Left lobe of liver (tissue), 2 donors: Measurements from ENCODE around the gene RPS19BP1. TPM values are rescaled to one million over a fixed set of nuclear protein-coding genes. Genes with fewer than 3 reads are reported as not detected.

Experiments used
- ATAC-seq: fragments of 200-7000 bp; cut with Tn5 transposase; one replicate; pipeline ENCODE4 v1.9.1; 2020; ENCODE audit warnings: mild to moderate bottlenecking, moderate library complexity
- DNase-seq: peaks from one replicate; pipeline ENCODE4 v3.0.0-alpha.2; 2020; ENCODE audit warnings: low spot score
- total RNA-seq: library from RNA; stranded (reverse); gene quantifications from one replicate; pipeline ENCODE4 v1.2.1, GENCODE V29; 2021
- donor health status: DM: no; HTN: no; CAD: no; lungs with moderate emphysema.
- donor health status: DM: no; HTN: yes; CAD: no.

Gene RPS19BP1, protein sequence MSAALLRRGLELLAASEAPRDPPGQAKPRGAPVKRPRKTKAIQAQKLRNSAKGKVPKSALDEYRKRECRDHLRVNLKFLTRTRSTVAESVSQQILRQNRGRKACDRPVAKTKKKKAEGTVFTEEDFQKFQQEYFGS
- total RNA-seq: 50.1 TPM

DNA sequence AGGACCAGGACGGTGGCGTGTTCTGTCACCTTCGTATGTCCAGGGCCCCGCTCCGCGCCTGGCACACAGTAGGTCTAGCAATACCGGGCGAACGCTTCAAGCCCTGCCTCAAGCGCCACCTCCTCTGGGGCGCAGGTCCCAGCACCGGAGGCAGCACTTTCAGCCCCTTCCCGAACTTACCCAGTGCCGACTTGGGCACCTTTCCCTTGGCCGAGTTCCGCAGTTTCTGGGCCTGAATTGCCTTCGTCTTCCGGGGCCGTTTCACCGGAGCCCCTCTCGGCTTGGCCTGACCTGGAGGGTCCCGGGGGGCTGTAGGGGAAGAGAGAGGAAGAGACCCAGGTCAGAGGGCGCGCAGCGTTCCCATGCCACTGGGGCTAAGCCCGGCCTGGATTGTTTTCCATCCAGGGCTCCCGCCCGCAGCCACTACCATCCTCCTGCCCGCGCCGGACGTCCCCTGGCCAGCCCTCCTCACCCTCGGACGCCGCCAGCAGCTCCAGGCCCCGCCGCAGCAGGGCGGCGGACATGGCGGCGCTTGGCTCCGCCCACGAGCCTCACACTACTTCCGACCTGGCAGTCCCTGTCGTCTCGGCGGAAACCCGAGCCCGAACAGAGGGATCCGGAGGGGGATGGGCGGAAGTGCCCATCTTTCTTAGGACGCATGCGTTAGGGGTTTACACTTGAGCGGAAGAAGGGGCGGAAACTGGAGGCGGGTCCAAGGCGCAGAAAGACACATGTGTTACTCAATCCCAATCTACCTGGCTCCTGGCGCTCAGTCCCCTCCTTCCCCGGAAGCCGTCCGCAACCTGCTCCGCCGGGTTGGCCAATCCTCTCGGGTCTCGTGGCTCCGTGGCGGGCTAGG is at the start of gene RPS19BP1:
Gene RPS19BP1 (minus strand): TSS at position 534 of the 859 bp plus-strand sequence. CDS start 10 bp downstream, at position 524.
- DNase-seq: peak; percentile 100
- ATAC-seq: peak; percentile 85

DNA sequence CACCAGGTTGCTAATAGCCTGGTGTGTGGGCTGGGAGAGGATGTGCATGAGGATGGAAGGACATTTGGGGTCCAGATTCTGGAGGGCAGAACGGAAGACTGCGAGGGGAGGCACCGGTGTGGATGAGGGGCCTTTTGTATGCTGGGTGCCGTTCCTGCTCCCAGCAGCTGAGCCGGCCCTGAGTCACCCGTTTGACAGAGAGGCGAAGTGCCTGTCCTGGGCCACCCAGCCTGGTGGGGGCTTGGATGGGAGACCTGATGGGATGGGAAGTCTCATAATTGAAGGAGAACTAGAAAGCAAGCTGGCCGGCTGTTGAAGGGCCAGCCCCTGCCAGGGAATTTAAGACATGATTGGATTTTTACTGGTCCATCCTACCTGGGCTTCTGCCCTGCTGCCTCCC is 48.8 kb upstream of the RPS19BP1 start:
- ATAC-seq (no peak), DNase-seq (no peak)

DNA sequence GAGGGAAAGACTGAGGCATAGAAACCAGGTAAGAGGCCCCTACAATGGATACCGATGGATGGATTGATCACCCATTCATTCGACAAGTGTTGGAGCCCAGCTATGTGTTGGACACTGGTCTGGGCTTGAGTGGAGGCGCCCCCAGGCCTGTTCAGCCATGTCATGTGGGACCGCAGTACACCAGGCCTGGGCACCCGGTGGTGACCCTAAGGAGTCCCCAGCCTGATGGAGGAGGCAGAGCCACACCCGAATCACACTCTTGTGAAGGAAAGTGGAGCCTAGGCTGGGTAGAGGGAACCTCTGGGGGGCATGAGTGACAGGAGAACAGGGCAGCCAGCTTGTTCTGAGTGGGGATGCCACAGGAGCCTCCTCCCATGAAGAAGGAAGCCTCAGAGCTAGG is 48.2 kb upstream of the RPS19BP1 start:
- DNase-seq: no peak
- ATAC-seq: no peak

DNA sequence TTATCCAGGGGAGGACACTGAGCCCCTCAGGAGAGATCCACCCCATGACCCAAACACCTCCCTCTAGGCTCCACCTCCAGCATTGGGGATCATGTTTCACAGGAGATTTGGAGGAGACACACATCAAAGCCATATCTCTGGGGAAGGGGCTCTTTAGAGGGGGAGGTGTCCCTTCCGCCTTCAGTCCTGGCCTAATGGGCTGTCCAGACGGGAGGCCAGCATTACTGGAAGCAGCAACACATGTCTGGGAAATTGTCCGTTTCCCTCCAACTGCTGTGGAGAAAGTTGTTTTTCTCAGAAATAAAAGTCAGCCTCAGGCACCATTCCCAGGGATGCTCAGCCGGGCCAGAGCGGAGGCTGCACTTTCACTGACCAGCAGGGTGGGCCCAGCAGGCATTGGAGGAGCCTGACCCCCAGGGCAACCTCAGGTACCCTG is 47.5 kb upstream of the RPS19BP1 start:
- ATAC-seq (no peak), DNase-seq (no peak)

DNA sequence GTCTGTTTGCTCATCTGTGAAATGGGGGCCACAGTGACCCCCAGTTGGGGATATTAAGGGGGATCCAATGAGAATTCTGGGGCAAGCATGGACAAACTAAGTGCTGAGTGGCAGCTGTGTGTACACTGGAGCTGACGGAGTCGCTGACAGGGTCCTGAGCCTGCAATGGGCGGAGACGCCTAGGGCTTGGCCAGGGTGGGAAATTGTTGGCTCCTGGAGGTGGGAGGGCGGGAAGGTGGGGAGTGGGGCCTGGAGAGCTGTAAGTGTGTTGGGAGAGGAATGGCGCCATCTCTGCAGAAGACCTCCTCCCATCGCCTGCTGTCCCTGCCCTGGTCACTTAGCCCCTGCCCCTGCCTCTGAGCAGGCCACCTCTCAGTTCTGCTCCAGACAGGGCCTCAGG is 45.4 kb upstream of the RPS19BP1 start:
- ATAC-seq: no peak

DNA sequence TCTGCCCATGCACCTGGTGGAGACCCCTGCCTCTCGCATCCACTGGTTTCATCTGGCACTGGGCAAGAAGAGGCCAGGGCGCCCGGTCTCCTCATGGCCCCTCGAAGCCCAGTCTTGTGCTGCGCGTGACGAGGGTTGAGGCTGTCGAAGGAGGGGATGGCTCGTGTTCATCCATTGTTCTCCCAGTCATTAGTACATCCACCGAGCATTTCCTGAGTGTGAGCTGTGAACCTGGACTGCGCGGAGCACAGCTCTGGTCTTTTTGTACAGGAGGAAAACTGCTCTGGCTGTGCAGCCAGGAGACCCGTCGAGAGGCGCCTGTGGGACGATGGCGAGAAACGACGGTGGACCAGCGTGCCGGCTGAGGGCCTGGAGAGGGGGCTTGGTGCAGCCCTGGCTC is 44.8 kb upstream of the RPS19BP1 start:
- DNase-seq (no peak), ATAC-seq (no peak)

More for the DNA sequence above, 45.4 kb upstream of the RPS19BP1 start:
- no peak for DNase-seq

DNA sequence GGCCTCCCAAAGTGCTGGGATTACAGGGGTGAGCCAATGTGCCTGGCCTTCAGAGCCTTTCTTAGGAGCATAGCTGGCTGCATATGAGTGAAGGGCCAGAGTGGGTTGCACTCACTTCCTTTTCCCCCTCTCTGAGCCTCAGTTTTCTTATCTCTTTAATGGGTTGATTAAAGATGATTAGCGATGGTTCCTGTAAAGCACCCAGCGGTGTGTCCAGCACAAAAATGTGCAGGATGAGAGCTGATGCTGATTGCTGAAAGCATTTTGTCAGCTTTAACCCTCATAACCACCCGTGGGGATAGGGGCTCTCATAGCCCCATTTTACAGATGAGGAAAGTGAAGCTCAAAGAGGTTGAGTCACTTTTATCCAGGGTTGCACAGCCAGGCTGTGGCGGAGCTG is 43.5 kb upstream of the RPS19BP1 start:
- ATAC-seq: no peak
- DNase-seq: no peak

DNA sequence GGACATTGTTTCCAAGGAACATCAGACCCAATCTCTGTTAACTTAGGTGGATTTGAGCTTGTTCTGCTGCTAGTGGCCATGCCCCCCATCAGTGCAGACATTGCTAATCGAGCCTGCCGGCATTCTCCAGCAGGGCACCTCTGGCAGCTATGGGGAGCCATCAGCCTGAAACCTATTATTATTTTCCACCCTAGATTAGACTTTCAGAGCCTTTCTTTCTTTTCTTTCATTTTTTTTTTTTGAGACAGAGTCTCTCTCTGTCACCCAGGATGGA is 42.9 kb upstream of the RPS19BP1 start:
- ATAC-seq (no peak), DNase-seq (no peak)

DNA sequence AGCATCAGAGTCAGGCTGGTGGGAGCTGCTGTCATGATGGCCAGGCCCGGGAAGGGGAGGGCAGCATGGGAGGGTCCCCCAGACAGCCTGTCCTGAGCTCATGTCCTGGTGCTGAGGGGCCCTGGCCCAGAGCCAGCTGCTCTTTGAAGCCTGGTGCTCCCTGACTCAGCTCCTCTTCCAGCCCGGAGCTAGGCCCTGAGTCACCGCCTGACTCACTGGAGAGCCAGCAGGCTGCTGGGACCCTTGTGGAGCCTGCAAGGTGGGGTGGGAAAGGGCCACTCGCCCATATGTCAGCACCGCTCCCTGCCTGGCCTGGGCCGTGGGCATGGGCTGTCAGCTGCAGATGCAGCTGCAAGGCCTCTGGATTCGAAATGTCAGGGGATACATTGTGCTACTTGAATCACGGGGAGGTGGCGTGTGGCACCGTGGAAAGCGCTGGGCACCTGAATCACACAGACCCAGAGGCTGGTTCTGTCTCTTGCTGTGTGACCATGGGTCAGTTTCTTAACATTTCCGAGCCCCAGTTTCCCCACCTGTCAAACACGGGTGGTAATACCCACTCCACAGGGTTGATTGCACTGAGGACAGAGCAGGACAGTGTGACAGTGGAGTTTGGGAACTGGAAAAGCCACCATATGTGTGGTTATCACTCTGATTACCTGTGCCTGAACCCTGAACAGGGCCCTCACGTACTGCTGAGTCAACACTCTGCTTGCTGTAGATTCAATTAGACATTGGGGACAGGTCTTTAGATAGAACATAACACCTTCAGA is 42.4 kb upstream of the RPS19BP1 start:
- ATAC-seq: no peak
- DNase-seq: no peak

DNA sequence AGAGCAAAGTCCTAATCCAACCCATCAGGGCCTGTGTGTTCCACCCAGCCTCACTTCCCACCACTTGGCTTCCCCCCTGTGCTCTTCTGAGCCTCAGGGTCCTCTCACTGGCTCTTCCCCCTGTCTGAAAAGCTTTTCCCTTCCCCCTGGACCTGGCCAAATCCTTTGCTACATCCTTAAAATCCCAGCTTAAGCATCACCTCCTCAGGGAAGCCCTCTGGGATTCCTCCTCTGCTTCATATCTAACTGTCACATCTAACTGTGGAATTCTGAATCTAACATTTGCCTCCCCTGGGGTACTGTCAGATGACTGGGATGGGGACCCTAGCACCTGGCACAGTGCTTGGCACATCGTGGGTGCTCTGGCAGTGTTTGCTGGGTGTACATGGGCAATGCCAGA is 39.0 kb upstream of the RPS19BP1 start:
- DNase-seq (no peak), ATAC-seq (no peak)

DNA sequence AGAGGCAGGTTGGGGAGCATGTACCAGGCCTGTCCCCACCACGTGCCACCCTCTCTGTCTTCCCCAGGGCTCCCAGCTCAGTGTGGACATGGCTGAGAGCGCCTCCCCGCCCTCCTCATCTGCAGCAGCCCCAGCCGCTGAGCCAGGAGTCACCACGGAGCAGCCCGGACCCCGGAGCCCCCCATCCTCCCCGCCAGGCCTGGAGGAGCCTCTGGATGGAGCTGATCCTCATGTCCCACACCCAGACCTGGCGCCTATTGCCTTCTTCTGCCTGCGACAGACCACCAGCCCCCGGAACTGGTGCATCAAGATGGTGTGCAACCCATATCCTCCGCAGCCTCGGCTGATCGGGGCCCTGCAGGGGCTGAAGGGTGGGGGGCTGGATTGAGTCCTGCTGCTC is 38.1 kb upstream of the RPS19BP1 start, which contains the start of gene CACNA1I:
Gene CACNA1I (plus strand): TSS at position 89 of the 400 bp plus-strand sequence. CDS start 0 bp downstream, at position 89.
- ATAC-seq: no peak
- DNase-seq: no peak

DNA sequence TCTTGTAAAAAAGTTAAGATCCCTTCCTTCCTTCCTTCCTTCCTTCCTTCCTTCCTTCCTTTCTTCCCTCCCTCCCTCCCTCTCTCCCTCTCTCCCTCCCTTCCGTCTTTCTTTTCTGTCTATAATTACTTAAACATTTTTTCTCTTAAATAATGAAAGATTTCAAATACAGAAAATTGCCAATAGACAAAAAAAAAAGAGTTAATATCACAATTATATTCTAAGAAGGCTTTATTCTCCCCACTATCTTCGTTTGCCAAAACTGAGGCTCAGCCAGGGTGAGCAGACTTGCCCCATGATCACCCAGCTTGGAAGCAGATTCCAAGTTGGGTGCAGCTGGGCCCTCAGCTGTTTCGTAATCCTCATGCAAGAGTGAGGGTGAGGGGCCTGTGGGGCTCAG is 37.7 kb upstream of the RPS19BP1 start:
- ATAC-seq (no peak), DNase-seq (no peak)

DNA sequence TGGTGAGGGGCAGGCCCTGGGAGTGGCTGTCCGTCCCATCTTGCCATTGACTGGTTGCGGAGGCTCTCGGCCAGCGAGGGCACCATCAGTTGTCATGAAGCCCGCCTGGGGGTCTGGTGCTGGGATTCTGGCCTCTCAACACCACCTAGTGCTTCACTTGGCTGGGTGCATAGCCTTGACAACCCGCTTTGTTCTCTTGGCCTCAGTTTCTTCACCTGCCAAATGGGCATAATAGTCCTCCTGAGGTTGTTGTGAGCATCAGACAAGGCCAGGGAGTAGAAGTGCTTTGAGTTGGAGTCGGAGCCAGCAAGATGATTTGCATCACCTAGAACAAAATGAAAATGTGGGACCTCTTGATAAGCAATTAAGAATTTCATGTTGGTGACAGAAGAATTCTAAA is 36.5 kb upstream of the RPS19BP1 start:
- ATAC-seq: no peak
- DNase-seq: no peak

DNA sequence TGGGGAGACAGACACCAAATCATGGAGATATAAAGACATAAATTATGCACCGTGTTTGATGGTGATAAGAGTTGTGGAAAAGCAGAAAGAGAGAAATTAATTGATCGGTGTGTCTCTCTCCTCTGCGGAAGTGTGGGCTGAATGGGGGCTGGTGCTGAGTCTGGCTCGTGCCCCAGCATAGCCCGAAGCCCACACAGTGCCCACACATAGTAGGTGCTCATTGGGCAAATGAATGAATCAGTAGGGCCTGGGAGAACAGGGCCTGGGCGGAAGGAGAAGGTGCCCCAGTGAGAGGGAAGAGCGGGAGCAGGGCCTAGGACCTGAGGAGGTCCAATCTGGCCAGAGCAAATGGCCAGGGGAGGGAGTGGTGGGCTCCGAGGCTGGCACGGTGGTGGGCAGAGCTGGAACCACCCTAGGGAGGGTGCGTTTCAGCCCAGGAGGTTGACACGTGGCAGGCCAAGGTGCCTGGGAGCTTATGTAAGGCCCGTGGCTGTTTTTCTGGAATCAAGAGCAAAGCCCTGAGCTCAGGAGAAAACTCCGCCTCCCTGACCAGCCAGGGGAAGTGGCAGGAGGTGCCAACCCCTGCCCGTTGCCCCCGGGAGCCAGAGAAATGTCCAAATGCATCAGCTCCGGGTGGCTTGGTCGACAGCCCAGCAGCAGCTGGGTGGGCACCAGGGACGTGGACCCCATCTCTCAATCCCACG is 35.9 kb upstream of the RPS19BP1 start:
- DNase-seq: no peak
- ATAC-seq: no peak

DNA sequence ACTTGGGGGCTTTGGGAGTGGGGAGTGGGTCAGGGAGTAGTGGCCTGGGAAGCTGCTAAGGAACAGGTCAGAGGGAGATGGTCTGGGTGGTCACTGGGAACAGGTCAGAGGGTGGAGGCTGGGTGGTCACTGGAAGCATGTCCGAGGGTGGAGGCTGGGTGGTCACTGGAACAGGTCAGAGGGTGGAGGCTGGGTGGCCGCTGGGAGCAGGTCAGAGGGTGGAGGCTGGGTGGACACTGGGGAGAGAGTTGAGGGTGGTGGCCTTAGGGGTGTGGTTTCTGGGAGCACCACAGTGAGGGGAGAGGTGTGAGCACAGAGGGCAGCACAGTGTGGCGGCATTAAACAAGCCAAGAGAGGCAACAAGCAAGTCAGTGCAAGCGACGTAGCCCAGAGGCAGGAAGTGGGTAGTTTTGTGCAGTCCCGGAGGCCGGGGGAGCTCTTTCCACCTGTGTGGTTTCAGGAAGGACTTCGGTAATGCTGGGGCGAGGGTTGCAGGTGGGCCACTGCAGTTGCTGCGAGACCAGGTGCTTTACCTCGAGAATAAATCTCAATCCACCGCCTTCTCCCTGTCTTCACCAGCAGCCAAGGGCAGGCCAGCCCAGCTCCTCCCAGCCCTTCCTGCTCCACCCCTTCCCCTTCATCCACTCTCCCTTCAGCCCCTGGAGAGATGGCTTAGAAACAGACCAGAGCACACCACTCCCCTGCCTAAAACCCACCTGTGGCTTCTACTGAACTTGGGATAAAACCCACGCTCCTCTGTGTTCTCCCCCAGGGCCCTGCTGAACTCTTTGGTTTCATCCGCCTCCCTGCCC is 34.8 kb upstream of the RPS19BP1 start:
- no peak for DNase-seq
- ATAC-seq: no peak

DNA sequence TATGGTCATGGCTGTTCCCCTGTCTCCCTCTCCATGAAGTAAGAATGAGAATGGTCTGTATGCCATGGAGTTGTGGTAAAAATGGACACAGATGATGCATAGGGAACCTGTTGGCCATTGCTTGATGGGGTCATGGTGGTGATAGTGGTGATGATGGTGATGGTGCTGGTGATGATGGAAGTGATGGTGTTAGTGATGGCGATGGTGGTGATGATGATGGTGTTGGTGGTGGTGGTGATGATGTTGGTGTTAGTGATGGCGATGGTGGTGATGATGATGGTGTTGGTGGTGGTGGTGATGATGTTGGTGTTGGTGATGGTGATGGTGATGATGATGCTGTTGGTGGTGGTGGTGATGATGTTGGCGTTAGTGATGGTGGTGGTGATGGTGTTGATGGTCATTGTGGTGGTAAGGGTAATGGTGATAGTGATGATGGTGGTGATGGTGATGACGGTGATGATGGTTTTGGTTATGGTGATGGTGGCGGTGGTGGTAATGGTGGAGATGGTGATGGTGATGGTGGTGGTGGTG is 32.9 kb upstream of the RPS19BP1 start:
- DNase-seq (no peak), ATAC-seq (no peak)

DNA sequence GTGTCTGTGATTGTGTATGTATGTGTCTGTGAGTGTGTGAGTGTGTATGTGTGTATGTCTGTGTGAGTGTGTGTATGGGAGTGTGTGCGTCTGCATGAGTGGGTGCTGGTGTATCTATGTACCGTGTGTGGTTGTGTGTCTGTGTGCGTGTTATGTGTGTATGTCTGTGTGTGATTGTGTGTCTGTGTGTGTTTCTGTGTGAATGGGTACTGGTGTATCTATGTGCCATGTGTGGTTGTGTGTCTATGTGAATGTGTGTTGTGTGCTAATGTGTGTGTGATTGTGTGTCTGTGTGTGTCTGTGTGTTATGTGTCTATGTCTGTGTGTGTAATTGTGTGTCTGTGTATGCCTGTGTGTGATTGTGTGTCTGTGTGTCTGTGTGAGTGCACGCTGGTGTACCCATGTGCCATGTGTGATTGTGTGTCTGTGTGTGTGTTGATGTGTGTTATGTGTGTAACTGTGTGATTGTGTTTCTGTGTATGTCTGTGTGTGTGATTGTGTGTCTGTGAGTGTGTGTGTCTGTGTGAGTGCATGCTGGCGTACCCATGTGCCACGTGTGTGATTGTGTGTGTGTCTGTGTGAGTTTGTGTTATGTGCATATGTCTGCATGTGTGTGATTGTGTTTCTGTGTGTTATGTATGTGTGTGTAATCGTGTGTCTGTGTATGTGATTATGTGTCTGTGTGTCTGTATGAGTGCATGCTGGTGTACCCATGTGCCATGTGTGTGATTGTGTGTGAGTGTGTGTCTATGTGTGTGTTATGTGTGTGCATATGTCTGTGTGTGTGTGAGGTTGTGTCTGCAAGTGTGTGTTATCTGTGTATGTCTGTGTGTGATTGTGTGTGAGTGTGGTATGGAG is 31.3 kb upstream of the RPS19BP1 start:
- DNase-seq (no peak), ATAC-seq (no peak)

DNA sequence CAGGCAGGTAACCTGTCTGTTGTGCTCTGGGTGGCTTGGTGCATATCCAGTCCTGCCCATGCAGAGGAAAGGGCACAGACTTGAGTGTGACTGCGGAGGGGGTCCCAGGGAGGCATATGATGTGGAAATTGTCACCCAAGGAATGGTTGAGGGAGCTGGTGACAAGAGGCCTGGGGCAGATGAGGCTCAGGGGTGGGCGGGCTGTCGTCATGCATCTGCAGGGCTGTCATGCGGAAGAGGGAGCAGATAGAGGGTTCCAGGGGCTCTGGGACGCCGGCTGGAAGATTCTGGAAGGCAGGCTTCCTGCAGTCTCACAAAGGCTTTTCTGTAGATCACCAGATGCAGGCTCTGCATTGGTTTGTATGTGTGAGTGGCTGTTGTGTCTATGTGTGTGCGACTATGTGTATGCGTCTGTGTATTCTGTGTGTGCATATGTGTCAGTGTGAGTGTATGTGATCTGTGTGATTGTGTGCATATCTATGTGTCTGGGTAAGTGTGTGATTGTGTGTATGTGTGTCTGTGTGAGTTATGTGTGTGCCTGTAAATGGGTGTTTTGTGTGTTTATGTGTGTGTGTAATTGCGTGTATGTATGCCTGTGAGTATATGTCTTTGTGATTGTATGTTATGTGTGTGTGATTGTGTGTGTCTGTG is 30.4 kb upstream of the RPS19BP1 start:
- no peak for ATAC-seq

DNA sequence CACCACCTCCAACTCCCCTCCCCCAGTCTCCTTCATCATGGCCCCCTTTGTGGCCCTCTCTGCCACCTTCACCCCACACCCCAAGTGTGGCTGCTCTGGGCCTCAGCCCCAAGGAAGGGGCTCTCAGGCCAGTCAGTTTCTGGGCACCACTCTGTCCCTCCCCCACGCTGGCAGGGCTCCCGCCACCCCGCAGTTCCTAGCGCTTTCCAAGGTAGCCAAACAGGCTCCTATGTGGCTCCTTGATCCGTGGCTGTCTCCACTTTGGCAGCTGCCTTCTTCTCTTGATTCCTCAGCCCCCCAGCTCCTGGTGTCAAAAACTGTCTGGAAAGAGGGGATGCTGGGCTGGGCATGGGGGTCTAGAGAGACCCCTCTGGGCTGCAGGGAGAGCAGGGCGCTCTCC is 27.6 kb upstream of the RPS19BP1 start:
- DNase-seq (no peak), ATAC-seq (no peak)

More for the DNA sequence above, 30.4 kb upstream of the RPS19BP1 start:
- DNase-seq: no peak
